HepG2 (cell line): ENCODE data around the gene NR1H3. TPM values are rescaled to one million over a fixed set of nuclear protein-coding genes. Genes with fewer than 3 reads are reported as not detected.

ENCODE experiments used
- ATAC-seq: fragments of 200-7000 bp; cut with Tn5 transposase; 3 replicates; pipeline ENCODE4 v1.9.1; 2020; ENCODE audit warnings: mild to moderate bottlenecking, moderate library complexity
- BruUV-seq: library from RNA; stranded (reverse); fragments of 400-500 nt; replicated peaks from 2 replicates; lab custom pipeline; 2021; lab: Mats Ljungman, UMichigan
- CTCF ChIA-PET: fragments of 300-600 bp; formaldehyde crosslinking; extraction: SDS; loops from one replicate; lab custom pipeline; 2021; ENCODE audit warnings: low total read pairs, inconsistent platforms, low intra/inter-chr PET ratio; lab: Yijun Ruan, JAX
- POLR2A ChIA-PET: fragments of 350-600 bp; sonication (Branson Sonifier 250); formaldehyde crosslinking; loops from one replicate; lab custom pipeline; 2020; ENCODE audit warnings: antibody characterized with exemption, inconsistent platforms; lab: Yijun Ruan, JAX
- DNase-seq: peaks from one replicate; pipeline ENCODE4 v3.0.0-alpha.2; 2015; ENCODE audit warnings: low spot score
- FAIRE-seq: peaks from 3 replicates; lab custom pipeline; 2011; peaks lifted over from hg19 to GRCh38; lab: Jason Lieb, UNC
- H2AFZ ChIP-seq: one replicate; pipeline ENCODE4 v1.6.1; 2011; ENCODE audit warnings: low read length, inconsistent platforms
- H3K27ac ChIP-seq: fragments of 300-600 bp; 3 replicates; pipeline ENCODE4 v1.8.0; 2011; ENCODE audit warnings: mixed run types, mild to moderate bottlenecking, mixed read lengths, low read length, inconsistent platforms; ENCODE audit not compliant: insufficient read depth; ENCODE audit errors: extremely low read length
- H3K27me3 ChIP-seq, 2 experiments: fragments of 200-600 bp in 1 of 2; 2 replicates in 1 of 2; 3 replicates in 1 of 2; pipeline versions ENCODE4 v1.6.0 to v1.8.0; 2011; ENCODE audit warnings: low read length in 2 of 2, mild to moderate bottlenecking in 2 of 2, moderate library complexity in 2 of 2, inconsistent platforms in 1 of 2; ENCODE audit not compliant: insufficient read depth in 2 of 2, control insufficient read depth in 1 of 2
- H3K36me3 ChIP-seq, 2 experiments: fragments of 200-600 bp in 1 of 2; replicated peaks in 1 of 2; 2 replicates in 1 of 2; 3 replicates in 1 of 2; pipeline versions ENCODE4 v1.5.1 to v1.8.0; 2011; ENCODE audit warnings: low read length in 2 of 2, inconsistent platforms in 1 of 2; ENCODE audit not compliant: insufficient read depth in 2 of 2, control insufficient read depth in 1 of 2
- H3K4me1 ChIP-seq: 2 replicates; pipeline ENCODE4 v1.5.1; 2012; ENCODE audit warnings: low read length, inconsistent platforms; ENCODE audit not compliant: insufficient read depth
- H3K4me2 ChIP-seq: 2 replicates; pipeline ENCODE4 v1.6.0; 2011; ENCODE audit warnings: low read depth, low read length, inconsistent platforms
- H3K4me3 ChIP-seq, 3 experiments: fragments of 200-600 bp in 1 of 3; sonication (generic), shearing (Covaris generic) in 1 of 3; replicated peaks in 1 of 3; 2 replicates each; pipeline ENCODE4 v1.5.1; 2011 to 2016; ENCODE audit warnings: low read length in 3 of 3, inconsistent platforms in 2 of 3, low read depth in 2 of 3, mild to moderate bottlenecking in 2 of 3, control low read depth in 1 of 3, mixed read lengths in 1 of 3; ENCODE audit not compliant: insufficient read depth in 1 of 3
- H3K79me2 ChIP-seq: one replicate; pipeline ENCODE4 v1.6.1; 2011; ENCODE audit warnings: low read length, inconsistent platforms; ENCODE audit not compliant: insufficient read depth
- H3K9ac ChIP-seq: 2 replicates; pipeline ENCODE4 v1.6.0; 2011; ENCODE audit warnings: mild to moderate bottlenecking, low read depth, low read length, inconsistent platforms; ENCODE audit not compliant: insufficient read depth
- H3K9me3 ChIP-seq: 2 replicates; pipeline ENCODE4 v1.5.1; 2012; ENCODE audit warnings: mild to moderate bottlenecking, low read length
- H4K20me1 ChIP-seq: 2 replicates; pipeline ENCODE4 v1.6.0; 2011; ENCODE audit warnings: inconsistent platforms, mild to moderate bottlenecking, low read length, moderate library complexity; ENCODE audit not compliant: insufficient read depth
- ATM ChIP-seq: fragments of 450-650 bp; IDR thresholded peaks from 2 replicates; pipeline ENCODE4 v1.7.1; 2017; ENCODE audit warnings: mild to moderate bottlenecking, borderline replicate concordance
- CBFB ChIP-seq: sonication (generic); formaldehyde crosslinking; IDR thresholded peaks from 2 replicates; pipeline ENCODE4 v1.4.0; 2020; ENCODE audit warnings: missing genetic modification reagents
- HNF4A ChIP-seq: sonication (generic); formaldehyde crosslinking; IDR thresholded peaks from 2 replicates; pipeline ENCODE4 v1.4.0; 2020; ENCODE audit warnings: missing genetic modification reagents
- HNF4G ChIP-seq, 2 experiments: sonication (generic) in 1 of 2; formaldehyde crosslinking in 1 of 2; IDR thresholded peaks; 2 replicates each; pipeline versions ENCODE4 v1.4.0 to v1.6.1; 2011 to 2020; ENCODE audit warnings: borderline replicate concordance in 2 of 2, low read depth in 2 of 2, mild to moderate bottlenecking in 2 of 2, low read length in 1 of 2, missing genetic modification reagents in 1 of 2, moderate library complexity in 1 of 2
- HOXA9 ChIP-seq: sonication (generic); formaldehyde crosslinking; IDR thresholded peaks from 2 replicates; pipeline ENCODE4 v1.8.1; 2022; ENCODE audit warnings: missing genetic modification reagents, mild to moderate bottlenecking, moderate library complexity, borderline replicate concordance
- KDM4B ChIP-seq: sonication (generic); formaldehyde crosslinking; IDR thresholded peaks from 2 replicates; pipeline ENCODE4 v1.4.0; 2020; ENCODE audit warnings: missing genetic modification reagents
- NFE2 ChIP-seq: sonication (generic); formaldehyde crosslinking; IDR thresholded peaks from 2 replicates; pipeline ENCODE4 v1.4.0; 2020; ENCODE audit warnings: missing genetic modification reagents
- REPIN1 ChIP-seq: sonication (generic); formaldehyde crosslinking; IDR thresholded peaks from 2 replicates; pipeline ENCODE4 v1.8.0; 2022; ENCODE audit warnings: missing genetic modification reagents, low read depth, mild to moderate bottlenecking, borderline replicate concordance
- TEAD3 ChIP-seq: optimal IDR thresholded peaks from 2 replicates; pipeline ENCODE3; 2016; ENCODE audit warnings: borderline replicate concordance
- ZBTB1 ChIP-seq: sonication (generic); formaldehyde crosslinking; IDR thresholded peaks from 2 replicates; pipeline ENCODE4 v1.4.0; 2020; ENCODE audit warnings: missing genetic modification reagents, borderline replicate concordance
- ZBTB38 ChIP-seq: sonication (generic); formaldehyde crosslinking; IDR thresholded peaks from 2 replicates; pipeline ENCODE4 v1.5.1; 2020; ENCODE audit warnings: mild to moderate bottlenecking, missing genetic modification reagents
- ZNF121 ChIP-seq: sonication (generic); formaldehyde crosslinking; IDR thresholded peaks from 2 replicates; pipeline ENCODE4 v1.5.0; 2020; ENCODE audit warnings: mild to moderate bottlenecking, missing genetic modification reagents
- ZNF33B ChIP-seq: sonication (generic); formaldehyde crosslinking; IDR thresholded peaks from 2 replicates; pipeline ENCODE4 v1.5.1; 2020; ENCODE audit warnings: mild to moderate bottlenecking, missing genetic modification reagents
- ZNF441 ChIP-seq: sonication (generic); formaldehyde crosslinking; IDR thresholded peaks from 2 replicates; pipeline ENCODE4 v1.7.0; 2021; ENCODE audit warnings: missing genetic modification reagents, borderline replicate concordance
- ZNF577 ChIP-seq: sonication (generic); formaldehyde crosslinking; IDR thresholded peaks from 2 replicates; pipeline ENCODE4 v1.4.0; 2020; ENCODE audit warnings: mild to moderate bottlenecking, low read depth, missing genetic modification reagents, borderline replicate concordance
- ZNF644 ChIP-seq: IDR thresholded peaks from 2 replicates; pipeline ENCODE4 v1.6.1; 2016; ENCODE audit warnings: low read depth
- ZSCAN30 ChIP-seq: sonication (generic); formaldehyde crosslinking; IDR thresholded peaks from 2 replicates; pipeline ENCODE4 v1.5.0; 2020; ENCODE audit warnings: mild to moderate bottlenecking, missing genetic modification reagents
- WGBS: methylation state at CpG from one replicate; pipeline ENCODE4 v1.1.6; 2017; ENCODE audit warnings: low lambda C conversion rate; 5-methylcytosine and 5-hydroxymethylcytosine counted together
- in situ Hi-C: cut with HindIII; loops from 2 replicates; pipeline ENCODE4 v1.10.0; 2017; ENCODE audit warnings: low pct_unique_long_range_greater_than_20kb; ENCODE audit not compliant: extremely low pct_ligation_motif_present
- intact Hi-C: fragments of 100-400 bp; cut with micrococcal nuclease; formaldehyde crosslinking; loops from one replicate; pipeline ENCODE4 v1.10.0; 2022; ENCODE audit not compliant: unreplicated experiment
- polyA plus RNA-seq, 8 experiments: library from polyadenylated mRNA; depleted of rRNA in 3 of 8; stranded (reverse) in 7 of 8; unstranded in 1 of 8; fragments of >200 nt; fragmentation: Illumina TruSeq in 4 of 8; extraction: Trizol in 4 of 8; gene quantifications; 2 replicates each; pipeline versions ENCODE4 v1.2.1 to v1.2.3, GENCODE V29; 2011 to 2016; ENCODE audit warnings: low read depth in 4 of 8, missing spikeins in 1 of 8, mixed read lengths in 1 of 8; ENCODE audit not compliant: insufficient read depth in 1 of 8
- total RNA-seq, 5 experiments: library from RNA; depleted of rRNA; stranded (reverse); fragments of >200 nt; fragmentation: Illumina TruSeq; extraction: Trizol; gene quantifications; 2 replicates each; pipeline ENCODE4 v1.2.3, GENCODE V29; 2016; ENCODE audit warnings: low read depth in 1 of 5
- TF ChIP-seq, protein P1 (sequence below): sonication (generic); formaldehyde crosslinking; IDR thresholded peaks from 2 replicates; pipeline ENCODE4 v1.5.0; 2020; ENCODE audit warnings: mild to moderate bottlenecking, missing genetic modification reagents, borderline replicate concordance
- TF ChIP-seq, protein P2 (sequence below): sonication (generic); formaldehyde crosslinking; IDR thresholded peaks from 2 replicates; pipeline ENCODE4 v1.4.0; 2020; ENCODE audit warnings: missing genetic modification reagents
- TF ChIP-seq, protein P3 (sequence below), 2 experiments: sonication (generic) in 1 of 2; formaldehyde crosslinking in 1 of 2; IDR thresholded peaks; 2 replicates each; pipeline versions ENCODE4 v1.5.1 to v1.6.1; 2011 to 2020; ENCODE audit warnings: borderline replicate concordance in 1 of 2, low read depth in 1 of 2, low read length in 1 of 2, mild to moderate bottlenecking in 1 of 2, missing genetic modification reagents in 1 of 2, moderate library complexity in 1 of 2

NR1H3 gene
- total and polyA plus RNA-seq, 2 of the 13 experiments (the other 11 are each of a cell fraction or from before 2014, with no cell fraction given), result 41.8 to 102 TPM

DNA sequence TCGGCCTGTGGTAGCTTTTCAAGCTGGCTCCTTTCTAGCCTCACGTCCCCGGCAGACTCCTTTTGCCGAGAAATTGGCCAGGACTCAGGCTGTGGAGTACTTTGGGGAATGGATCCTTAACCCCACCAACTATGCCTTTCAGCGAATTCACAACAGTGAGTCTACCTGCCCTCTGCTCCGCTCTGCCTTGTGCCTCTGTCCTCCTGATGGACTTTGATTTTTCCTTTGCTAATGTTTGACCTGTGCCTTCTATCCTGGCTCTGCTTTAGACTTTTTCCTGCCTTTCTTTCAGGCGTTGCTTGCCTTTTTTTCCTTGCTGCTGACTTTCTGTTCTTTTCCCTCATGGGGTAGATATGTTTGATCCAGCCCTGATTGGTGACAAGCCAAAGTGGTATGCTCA, 24.7 kb downstream of the NR1H3 start:
- ChIA-PET CTCF (no interaction called here), POLR2A (no interaction called here)
- Histone ChIP-seq H3K4me2 (peak overlapping the region; percentile 47; the same call in 1 of the 2 replicates), H3K4me3 (no peak overlapping the region), H3K27me3 (no peaks in the 10 kb centered on the region), H3K9me3 (no peaks in the 10 kb centered on the region), H2AFZ (no peak overlapping the region), H3K4me1 (peaks cover 9% of the 10 kb centered on the region), H3K79me2 (no peaks in the 10 kb centered on the region), H4K20me1 (no peaks in the 10 kb centered on the region), H3K27ac (peak overlapping the region; percentile 51), H3K36me3 (peaks cover 44 to 73% of the 10 kb centered on the region in 2 experiments), H3K9ac (no peak overlapping the region)
- in situ Hi-C loops (no loop called here), intact Hi-C loops (no loop called here)
- no TSS peak for BruUV-seq
- ATAC-seq (peak; percentile 93), DNase-seq (no peak), FAIRE-seq (peak; percentile 42)
- 71% methylated on average over 7 of the region's 7 CpGs for WGBS
- TF ChIP-seq HOXA9 (CRISPR knock-in tag) (no peak), HNF4A (CRISPR knock-in tag) (peak; percentile 69), ZBTB1 (CRISPR knock-in tag) (no peak), KDM4B (no peak), ZNF644 (CRISPR knock-in tag) (no peak), ZNF577 (CRISPR knock-in tag) (no peak), ZNF33B (no peak), ZNF121 (CRISPR knock-in tag) (no peak), ZSCAN30 (CRISPR knock-in tag) (no peak), NFE2 (CRISPR knock-in tag) (no peak), REPIN1 (CRISPR knock-in tag) (no peak), HNF4G (IDR thresholded peaks at IDR 0.05; ENCODE audit: borderline replicate concordance, low read depth, low read length) (peak; percentile 47; the same call in 1 of the 2 replicates), HNF4G (CRISPR knock-in tag; IDR thresholded peaks at IDR 0.05; ENCODE audit: borderline replicate concordance, low read depth) (no peak), CBFB (CRISPR knock-in tag) (no peak), ZBTB38 (CRISPR knock-in tag) (peak; percentile 98), ZNF441 (CRISPR knock-in tag) (0 out of 2 replicates have a peak, but pooled peaks have one; percentile 32), ATM (no peak), TEAD3 (CRISPR knock-in tag) (peak; percentile 52)
- TF ChIP-seq, protein P1, sequence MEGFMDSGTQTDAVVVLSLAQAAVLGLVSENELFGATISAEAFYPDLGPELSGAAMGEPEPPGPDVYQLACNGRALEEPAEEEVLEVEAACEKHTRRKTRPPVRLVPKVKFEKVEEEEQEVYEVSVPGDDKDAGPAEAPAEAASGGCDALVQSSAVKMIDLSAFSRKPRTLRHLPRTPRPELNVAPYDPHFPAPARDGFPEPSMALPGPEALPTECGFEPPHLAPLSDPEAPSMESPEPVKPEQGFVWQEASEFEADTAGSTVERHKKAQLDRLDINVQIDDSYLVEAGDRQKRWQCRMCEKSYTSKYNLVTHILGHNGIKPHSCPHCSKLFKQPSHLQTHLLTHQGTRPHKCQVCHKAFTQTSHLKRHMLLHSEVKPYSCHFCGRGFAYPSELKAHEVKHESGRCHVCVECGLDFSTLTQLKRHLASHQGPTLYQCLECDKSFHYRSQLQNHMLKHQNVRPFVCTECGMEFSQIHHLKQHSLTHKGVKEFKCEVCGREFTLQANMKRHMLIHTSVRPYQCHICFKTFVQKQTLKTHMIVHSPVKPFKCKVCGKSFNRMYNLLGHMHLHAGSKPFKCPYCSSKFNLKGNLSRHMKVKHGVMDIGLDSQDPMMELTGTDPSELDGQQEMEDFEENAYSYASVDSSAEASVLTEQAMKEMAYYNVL (CRISPR knock-in tag), result peak; percentile 23; the same call in 1 of the 2 replicates
- TF ChIP-seq, protein P2, sequence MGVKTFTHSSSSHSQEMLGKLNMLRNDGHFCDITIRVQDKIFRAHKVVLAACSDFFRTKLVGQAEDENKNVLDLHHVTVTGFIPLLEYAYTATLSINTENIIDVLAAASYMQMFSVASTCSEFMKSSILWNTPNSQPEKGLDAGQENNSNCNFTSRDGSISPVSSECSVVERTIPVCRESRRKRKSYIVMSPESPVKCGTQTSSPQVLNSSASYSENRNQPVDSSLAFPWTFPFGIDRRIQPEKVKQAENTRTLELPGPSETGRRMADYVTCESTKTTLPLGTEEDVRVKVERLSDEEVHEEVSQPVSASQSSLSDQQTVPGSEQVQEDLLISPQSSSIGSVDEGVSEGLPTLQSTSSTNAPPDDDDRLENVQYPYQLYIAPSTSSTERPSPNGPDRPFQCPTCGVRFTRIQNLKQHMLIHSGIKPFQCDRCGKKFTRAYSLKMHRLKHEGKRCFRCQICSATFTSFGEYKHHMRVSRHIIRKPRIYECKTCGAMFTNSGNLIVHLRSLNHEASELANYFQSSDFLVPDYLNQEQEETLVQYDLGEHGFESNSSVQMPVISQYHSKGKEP, result no peak
- TF ChIP-seq, protein P3, sequence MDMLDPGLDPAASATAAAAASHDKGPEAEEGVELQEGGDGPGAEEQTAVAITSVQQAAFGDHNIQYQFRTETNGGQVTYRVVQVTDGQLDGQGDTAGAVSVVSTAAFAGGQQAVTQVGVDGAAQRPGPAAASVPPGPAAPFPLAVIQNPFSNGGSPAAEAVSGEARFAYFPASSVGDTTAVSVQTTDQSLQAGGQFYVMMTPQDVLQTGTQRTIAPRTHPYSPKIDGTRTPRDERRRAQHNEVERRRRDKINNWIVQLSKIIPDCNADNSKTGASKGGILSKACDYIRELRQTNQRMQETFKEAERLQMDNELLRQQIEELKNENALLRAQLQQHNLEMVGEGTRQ (IDR thresholded peaks at IDR 0.05; ENCODE audit: low read depth, low read length), result no peak
- TF ChIP-seq, protein P3 (CRISPR knock-in tag; IDR thresholded peaks at IDR 0.05; ENCODE audit: borderline replicate concordance), result no peak
